ENCODE results near the gene ALDH16A1. TPM values are rescaled to one million over a fixed set of nuclear protein-coding genes. Genes with fewer than 3 reads are reported as not detected.

Gene ALDH16A1
- total and polyA plus RNA-seq, 2 experiments from 2014 or later: 29.9 to 38.7 TPM

- peaks cover 10% of the 10 kb centered on the region for H3K4me1 ChIP-seq (ENCODE audit: insufficient read depth)
- H3K9me2 ChIP-seq (replicated peaks; ENCODE audit: insufficient read depth): no peaks in the 10 kb centered on the region
- no peak overlapping the region for H3K27ac ChIP-seq
- TF ChIP-seq EZH2 (IDR thresholded peaks at IDR 0.05; ENCODE audit: borderline replicate concordance): no peak
- no peak for TF ChIP-seq CTCF (IDR thresholded peaks at IDR 0.05; ENCODE audit: poor library complexity)
- TF ChIP-seq EZH2phosphoT487 (IDR thresholded peaks at IDR 0.05; ENCODE audit: low read depth, severe bottlenecking, unreplicated experiment): no peak
- peaks cover 98% of the 10 kb centered on the region for H3K27me3 ChIP-seq
- no peaks in the 10 kb centered on the region for H3K79me2 ChIP-seq
- no peaks in the 10 kb centered on the region for H3K9me3 ChIP-seq (ENCODE audit: low read depth)
- H3K36me3 ChIP-seq (replicated peaks; ENCODE audit: insufficient read depth, low read depth): no peaks in the 10 kb centered on the region
- H3K4me3 ChIP-seq: no peak overlapping the region
- no peak overlapping the region for H2AFZ ChIP-seq
- no peak for DNase-seq (ENCODE audit: low spot score)
- no peaks in the 10 kb centered on the region for H4K20me1 ChIP-seq (ENCODE audit: insufficient read depth, poor library complexity, severe bottlenecking)
- 9% methylated on average over 29 of the region's 30 CpGs for WGBS (ENCODE audit: low lambda C conversion rate, missing lambda C conversion rate)
- H3K4me2 ChIP-seq: no peak overlapping the region
Measured at GRCh38 chr19:49425922-49426592, 27.0 kb upstream of the ALDH16A1 start.

- Histone ChIP-seq H3K9me3 (ENCODE audit: low read depth) (no peaks in the 10 kb centered on the region), H3K4me3 (no peak overlapping the region), H3K79me2 (no peaks in the 10 kb centered on the region), H2AFZ (no peak overlapping the region), H3K27me3 (peaks cover 99% of the 10 kb centered on the region), H3K36me3 (replicated peaks; ENCODE audit: insufficient read depth, low read depth) (no peaks in the 10 kb centered on the region), H3K27ac (no peak overlapping the region), H3K4me1 (ENCODE audit: insufficient read depth) (peaks cover 10% of the 10 kb centered on the region), H4K20me1 (ENCODE audit: insufficient read depth, poor library complexity, severe bottlenecking) (no peaks in the 10 kb centered on the region), H3K4me2 (no peak overlapping the region), H3K9me2 (replicated peaks; ENCODE audit: insufficient read depth) (no peaks in the 10 kb centered on the region)
- no peak for TF ChIP-seq EZH2phosphoT487 (IDR thresholded peaks at IDR 0.05; ENCODE audit: low read depth, severe bottlenecking, unreplicated experiment)
- no peak for TF ChIP-seq CTCF (IDR thresholded peaks at IDR 0.05; ENCODE audit: poor library complexity)
- TF ChIP-seq EZH2 (IDR thresholded peaks at IDR 0.05; ENCODE audit: borderline replicate concordance): no peak
- no peak for DNase-seq (ENCODE audit: low spot score)
- 83% methylated on average over 10 of the region's 12 CpGs for WGBS (ENCODE audit: low lambda C conversion rate, missing lambda C conversion rate)
Measured at GRCh38 chr19:49427339-49427738, 25.7 kb upstream of the ALDH16A1 start.

- Histone ChIP-seq H2AFZ (peak overlapping the region; percentile 60), H3K4me3 (no peak overlapping the region), H3K9me3 (ENCODE audit: low read depth) (no peaks in the 10 kb centered on the region), H3K4me2 (peak overlapping the region; percentile 80), H4K20me1 (ENCODE audit: insufficient read depth, poor library complexity, severe bottlenecking) (no peaks in the 10 kb centered on the region), H3K27ac (no peak overlapping the region), H3K27me3 (peaks cover 99% of the 10 kb centered on the region), H3K4me1 (ENCODE audit: insufficient read depth) (peaks cover 7% of the 10 kb centered on the region), H3K36me3 (replicated peaks; ENCODE audit: insufficient read depth, low read depth) (no peaks in the 10 kb centered on the region), H3K79me2 (no peaks in the 10 kb centered on the region), H3K9me2 (replicated peaks; ENCODE audit: insufficient read depth) (no peaks in the 10 kb centered on the region)
- WGBS (ENCODE audit: low lambda C conversion rate, missing lambda C conversion rate): 4% methylated on average over 45 of the region's 45 CpGs
- TF ChIP-seq EZH2 (IDR thresholded peaks at IDR 0.05; ENCODE audit: borderline replicate concordance) (peak; percentile 92), EZH2phosphoT487 (IDR thresholded peaks at IDR 0.05; ENCODE audit: low read depth, severe bottlenecking, unreplicated experiment) (no peak)
- no peak for DNase-seq (ENCODE audit: low spot score)
Measured at GRCh38 chr19:49427855-49428546, 25.0 kb upstream of the ALDH16A1 start.
